Tibial artery (tissue), 4 donors: ENCODE measurements around the gene SCYL1.
A peak's percentile ranks its signal among the peaks of the same experiment; 100 is the strongest.

Experiments
- DNase-seq, 2 donors: peaks; one replicate each; pipeline ENCODE4 v3.0.0-alpha.2; 2019
- H3K27ac ChIP-seq, 2 donors: fragments of 200-600 bp; sonication (generic) in 1 of 2; 1 replicate in 1 of 2; 2 replicates in 1 of 2; pipeline ENCODE4 v1.5.1; 2018 to 2019; ENCODE audit warnings: mild to moderate bottlenecking in 1 of 2
- H3K27me3 ChIP-seq, 2 donors: fragments of 200-600 bp; sonication (generic) in 1 of 2; one replicate each; pipeline versions ENCODE4 v1.5.1 to v1.6.0; 2016 to 2019
- H3K36me3 ChIP-seq, 3 donors: fragments of 200-600 bp; sonication (generic) in 2 of 3; one replicate each; pipeline ENCODE4 v1.5.1; 2016 to 2019; ENCODE audit warnings: mild to moderate bottlenecking in 2 of 3
- H3K4me1 ChIP-seq, 4 donors: fragments of 200-600 bp; sonication (generic) in 2 of 4; 1 replicate in 3 of 4; 2 replicates in 1 of 4; pipeline ENCODE4 v1.5.1; 2016 to 2019
- H3K4me3 ChIP-seq, 2 donors: fragments of 200-600 bp; sonication (generic) in 1 of 2; 1 replicate in 1 of 2; 2 replicates in 1 of 2; pipeline ENCODE4 v1.5.1; 2018 to 2019; ENCODE audit warnings: mild to moderate bottlenecking in 2 of 2
- H3K9me3 ChIP-seq, 3 donors: fragments of 200-600 bp; sonication (generic) in 1 of 3; one replicate each; pipeline ENCODE4 v1.5.1; 2016 to 2019
- CTCF ChIP-seq, 2 experiments: fragments of 200-600 bp in 1 of 2; fragments of 450-650 bp in 1 of 2; IDR thresholded peaks; one replicate each; pipeline ENCODE4 v1.5.1; 2017 to 2019; ENCODE audit warnings: antibody characterized with exemption in 2 of 2, mild to moderate bottlenecking in 1 of 2, moderate library complexity in 1 of 2
- intact Hi-C: fragments of 100-400 bp; cut with DNase I; formaldehyde crosslinking; loops from one replicate; pipeline ENCODE4 v1.15.0; 2023; ENCODE audit warnings: low total_unique reads

The SCYL1 gene

GRCh38 chr11:65586676-65587075, 61.8 kb downstream of the SCYL1 start:
- TF ChIP-seq CTCF (IDR thresholded peaks at IDR 0.05): no peak
- peak overlapping the region in 1 of 2 donors; percentile 15 for H3K4me3 ChIP-seq
- no peak for DNase-seq

More at GRCh38 chr11:65586676-65587075, 61.8 kb downstream of the SCYL1 start:
- Histone ChIP-seq H3K9me3 (no peaks in the 10 kb centered on the region), H3K4me1 (peaks cover 0 to 40% (median 35%) of the 10 kb centered on the region in 4 donors), H3K27ac (peak overlapping the region; percentile 68 to 74), H3K27me3 (no peaks in the 10 kb centered on the region), H3K36me3 (peaks cover 55 to 78% (median 65%) of the 10 kb centered on the region in 3 donors)
- intact Hi-C loops: loop anchor here (5.0 kb wide), 1 partner anchor 44 kb away; no protein-coding TSS in a partner anchor
